Neutrophil (primary cell): ENCODE data around the gene ANP32A.

ENCODE experiments used
- H3K27ac ChIP-seq: fragments of 200-600 bp; sonication (generic); 2 replicates; pipeline ENCODE4 v1.5.1; 2016; ENCODE audit warnings: mild to moderate bottlenecking, moderate library complexity
- H3K27me3 ChIP-seq: fragments of 200-600 bp; sonication (generic); 2 replicates; pipeline ENCODE4 v1.6.0; 2016; ENCODE audit warnings: mild to moderate bottlenecking
- H3K36me3 ChIP-seq: fragments of 200-600 bp; sonication (generic); 2 replicates; pipeline ENCODE4 v1.5.1; 2017
- H3K4me1 ChIP-seq, 2 experiments: fragments of 200-600 bp in 1 of 2; sonication (generic) in 1 of 2; 1 replicate in 1 of 2; 2 replicates in 1 of 2; pipeline versions ENCODE4 v1.5.1 to v1.6.1; 2013 to 2016; ENCODE audit warnings: low read depth in 1 of 2, low read length in 1 of 2, mild to moderate bottlenecking in 1 of 2, moderate library complexity in 1 of 2; ENCODE audit not compliant: control insufficient read depth in 1 of 2, insufficient read depth in 1 of 2
- H3K4me3 ChIP-seq, 2 experiments: fragments of 200-600 bp in 1 of 2; sonication (generic) in 1 of 2; 1 replicate in 1 of 2; 2 replicates in 1 of 2; pipeline ENCODE4 v1.5.1; 2013 to 2016; ENCODE audit warnings: low read depth in 1 of 2, low read length in 1 of 2, mild to moderate bottlenecking in 1 of 2, moderate library complexity in 1 of 2
- H3K9me3 ChIP-seq: fragments of 200-600 bp; sonication (generic); 2 replicates; pipeline ENCODE4 v1.5.1; 2016
- CTCF ChIP-seq: fragments of 200-600 bp; sonication (generic); IDR thresholded peaks from 2 replicates; pipeline ENCODE4 v1.5.1; 2016; ENCODE audit warnings: antibody characterized with exemption

The ANP32A gene

GRCh38 chr15:68730471-68730919, 90.2 kb downstream of the ANP32A start:
- Histone ChIP-seq H3K4me1 (peaks cover 28 to 30% of the 10 kb centered on the region in 2 experiments), H3K27ac (no peak overlapping the region), H3K27me3 (no peaks in the 10 kb centered on the region), H3K4me3 (no peak overlapping the region), H3K36me3 (no peaks in the 10 kb centered on the region), H3K9me3 (no peaks in the 10 kb centered on the region)
- TF ChIP-seq CTCF = peak; percentile 32

- Histone ChIP-seq H3K4me1 (peaks cover 25 to 29% of the 10 kb centered on the region in 2 experiments), H3K27ac (no peak overlapping the region), H3K4me3 (no peak overlapping the region), H3K36me3 (no peaks in the 10 kb centered on the region), H3K27me3 (no peaks in the 10 kb centered on the region), H3K9me3 (no peaks in the 10 kb centered on the region)
- TF ChIP-seq CTCF = no peak
Measured at GRCh38 chr15:68729789-68730411, 90.8 kb downstream of the ANP32A start.
